Measurements from ENCODE around the gene NOMO2. TPM values are rescaled to one million over a fixed set of nuclear protein-coding genes. Genes with fewer than 3 reads are reported as not detected.
"Not testable (repeated sequence)": the region's sequence is repeated elsewhere in the genome, so short reads cannot be mapped to it uniquely, and the experiment has no call there.

Gene NOMO2
- total RNA-seq, 1 experiment from 2014 or later, result 110 TPM

DNA sequence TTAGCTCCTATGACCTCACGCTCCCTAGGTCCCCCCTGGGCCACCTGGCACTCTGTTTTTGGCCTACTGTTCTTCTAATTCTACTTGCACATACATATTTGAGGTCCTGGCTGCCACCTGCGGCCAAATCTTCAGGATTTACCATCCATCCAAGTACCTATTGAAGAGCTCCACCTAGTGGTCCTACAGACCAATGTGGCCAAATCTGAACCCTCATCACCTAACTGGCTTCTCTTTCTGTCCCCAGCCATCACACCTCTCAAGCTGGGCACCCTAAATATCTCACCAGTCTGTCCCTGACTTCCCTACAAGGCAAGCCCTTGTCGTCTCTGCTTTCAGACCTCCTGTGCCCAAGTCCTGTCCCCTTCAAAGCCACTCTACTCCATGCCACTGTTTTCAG is 24.9 kb downstream of the NOMO2 start:
- POLR2A ChIA-PET; H3K4me3 ChIP-seq (replicated peaks in 1 of 2; ENCODE audit: low read depth in 1 of 2, low read length in 2 of 2); H3K27ac ChIP-seq (ENCODE audit: low read depth, low read length); H3K27me3 ChIP-seq (ENCODE audit: insufficient read depth, low read length); H3K36me3 ChIP-seq (ENCODE audit: control insufficient read depth in 1 of 2, insufficient read depth in 2 of 2, low read length in 2 of 2); H4K20me1 ChIP-seq (ENCODE audit: insufficient read depth); DNase-seq (ENCODE audit: low read depth, low spot score); RAD21 ChIA-PET (ENCODE audit: low non-redundant PET in 1 of 2, low total read pairs in 2 of 2, uncharacterized antibody in 2 of 2, unreplicated experiment in 2 of 2); BruUV-seq (replicated peaks); H3K4me1 ChIP-seq (ENCODE audit: control insufficient read depth in 1 of 2, insufficient read depth in 2 of 2, low read length in 2 of 2); H3K9me3 ChIP-seq (ENCODE audit: control insufficient read depth in 1 of 2, insufficient read depth in 1 of 2, low read depth in 1 of 2, low read length in 2 of 2); intact Hi-C loops (cut with micrococcal nuclease); H3K9ac ChIP-seq (ENCODE audit: low read length); H3K79me2 ChIP-seq (ENCODE audit: insufficient read depth, low read length); CTCF ChIA-PET; H2AFZ ChIP-seq (ENCODE audit: low read depth, low read length, poor library complexity, severe bottlenecking); H3K4me2 ChIP-seq (ENCODE audit: low read length); H3K9me2 ChIP-seq (ENCODE audit: insufficient read depth): not testable (repeated sequence)
- TF ChIP-seq, protein P1, sequence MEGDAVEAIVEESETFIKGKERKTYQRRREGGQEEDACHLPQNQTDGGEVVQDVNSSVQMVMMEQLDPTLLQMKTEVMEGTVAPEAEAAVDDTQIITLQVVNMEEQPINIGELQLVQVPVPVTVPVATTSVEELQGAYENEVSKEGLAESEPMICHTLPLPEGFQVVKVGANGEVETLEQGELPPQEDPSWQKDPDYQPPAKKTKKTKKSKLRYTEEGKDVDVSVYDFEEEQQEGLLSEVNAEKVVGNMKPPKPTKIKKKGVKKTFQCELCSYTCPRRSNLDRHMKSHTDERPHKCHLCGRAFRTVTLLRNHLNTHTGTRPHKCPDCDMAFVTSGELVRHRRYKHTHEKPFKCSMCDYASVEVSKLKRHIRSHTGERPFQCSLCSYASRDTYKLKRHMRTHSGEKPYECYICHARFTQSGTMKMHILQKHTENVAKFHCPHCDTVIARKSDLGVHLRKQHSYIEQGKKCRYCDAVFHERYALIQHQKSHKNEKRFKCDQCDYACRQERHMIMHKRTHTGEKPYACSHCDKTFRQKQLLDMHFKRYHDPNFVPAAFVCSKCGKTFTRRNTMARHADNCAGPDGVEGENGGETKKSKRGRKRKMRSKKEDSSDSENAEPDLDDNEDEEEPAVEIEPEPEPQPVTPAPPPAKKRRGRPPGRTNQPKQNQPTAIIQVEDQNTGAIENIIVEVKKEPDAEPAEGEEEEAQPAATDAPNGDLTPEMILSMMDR (IDR thresholded peaks at IDR 0.05 in 2 of 3, conservative IDR thresholded peaks at IDR 0.05 in 1 of 3; ENCODE audit: borderline replicate concordance in 1 of 3, insufficient read depth in 1 of 3, low read depth in 2 of 3, low read length in 2 of 3), result 0 out of 6 replicates have a peak, but pooled peaks of 1 of the 3 experiments have one; percentile 14
- peak; percentile 80 for ATAC-seq

DNA sequence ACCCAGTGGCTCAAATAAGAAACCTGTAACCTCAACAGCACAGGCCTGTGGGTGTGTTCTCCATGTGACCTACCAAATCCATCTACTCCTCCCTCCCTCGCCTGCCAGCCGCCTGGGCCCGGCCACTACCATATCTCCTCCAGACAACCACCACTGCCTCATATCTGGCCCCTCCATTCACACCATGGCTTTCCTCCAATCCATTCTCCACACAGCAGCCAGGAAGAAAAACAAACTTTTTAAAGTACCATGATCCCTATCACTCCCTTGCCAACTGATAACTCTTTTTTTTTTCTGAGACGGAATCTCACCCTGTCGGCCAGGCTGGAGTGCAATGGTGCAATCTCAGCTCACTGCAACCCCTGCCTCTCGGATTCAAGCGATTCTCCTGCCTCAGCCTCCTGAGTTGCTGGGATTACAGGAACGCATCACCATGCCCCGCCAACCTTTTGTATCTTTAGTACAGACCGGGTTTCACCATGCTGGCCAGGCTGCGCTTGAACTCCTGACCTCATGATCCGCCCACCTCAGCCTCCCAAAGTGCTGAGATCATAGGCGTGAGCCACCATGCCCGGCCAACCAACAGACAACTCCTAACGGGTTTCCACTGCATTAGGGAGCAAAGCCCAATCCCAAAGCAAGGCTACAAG is 26.3 kb downstream of the NOMO2 start:
- H3K4me3 ChIP-seq (replicated peaks in 1 of 2; ENCODE audit: low read depth in 1 of 2, low read length in 2 of 2); H3K79me2 ChIP-seq (ENCODE audit: insufficient read depth, low read length); H3K4me1 ChIP-seq (ENCODE audit: control insufficient read depth in 1 of 2, insufficient read depth in 2 of 2, low read length in 2 of 2); BruUV-seq (replicated peaks); H3K9me2 ChIP-seq (ENCODE audit: insufficient read depth); POLR2A ChIA-PET; H2AFZ ChIP-seq (ENCODE audit: low read depth, low read length, poor library complexity, severe bottlenecking); H4K20me1 ChIP-seq (ENCODE audit: insufficient read depth); intact Hi-C loops (cut with micrococcal nuclease); CTCF ChIA-PET; H3K36me3 ChIP-seq (ENCODE audit: control insufficient read depth in 1 of 2, insufficient read depth in 2 of 2, low read length in 2 of 2); H3K4me2 ChIP-seq (ENCODE audit: low read length); ATAC-seq; H3K27ac ChIP-seq (ENCODE audit: low read depth, low read length); H3K9ac ChIP-seq (ENCODE audit: low read length); DNase-seq (ENCODE audit: low read depth, low spot score); H3K9me3 ChIP-seq (ENCODE audit: control insufficient read depth in 1 of 2, insufficient read depth in 1 of 2, low read depth in 1 of 2, low read length in 2 of 2); H3K27me3 ChIP-seq (ENCODE audit: insufficient read depth, low read length); RAD21 ChIA-PET (ENCODE audit: low non-redundant PET in 1 of 2, low total read pairs in 2 of 2, uncharacterized antibody in 2 of 2, unreplicated experiment in 2 of 2): not testable (repeated sequence)

DNA sequence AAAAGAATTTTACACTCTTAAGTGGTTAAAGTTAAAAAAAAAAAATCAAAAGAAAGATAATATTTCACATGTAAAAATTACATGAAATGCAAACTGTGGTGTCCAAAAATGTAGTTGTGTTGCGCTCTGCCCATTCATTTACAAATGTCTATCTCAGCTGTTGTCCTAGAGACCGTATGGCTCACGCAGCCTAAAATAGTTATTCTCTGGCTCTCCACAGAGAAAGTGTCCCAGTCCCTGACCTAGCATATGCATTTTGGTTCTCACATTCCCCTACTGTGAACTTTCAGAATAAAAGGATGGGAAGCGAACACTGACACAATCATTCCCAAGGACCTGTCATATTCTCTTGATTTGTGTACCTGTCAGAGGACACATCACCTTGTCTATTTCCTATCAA is 27.6 kb downstream of the NOMO2 start:
- H3K4me2 ChIP-seq (ENCODE audit: low read length); H3K27me3 ChIP-seq (ENCODE audit: insufficient read depth, low read length); CTCF ChIA-PET; ATAC-seq; H3K4me3 ChIP-seq (replicated peaks in 1 of 2; ENCODE audit: low read depth in 1 of 2, low read length in 2 of 2); H2AFZ ChIP-seq (ENCODE audit: low read depth, low read length, poor library complexity, severe bottlenecking); H3K36me3 ChIP-seq (ENCODE audit: control insufficient read depth in 1 of 2, insufficient read depth in 2 of 2, low read length in 2 of 2); DNase-seq (ENCODE audit: low read depth, low spot score); BruUV-seq (replicated peaks); intact Hi-C loops (cut with micrococcal nuclease); H3K27ac ChIP-seq (ENCODE audit: low read depth, low read length); POLR2A ChIA-PET; H3K79me2 ChIP-seq (ENCODE audit: insufficient read depth, low read length); H3K4me1 ChIP-seq (ENCODE audit: control insufficient read depth in 1 of 2, insufficient read depth in 2 of 2, low read length in 2 of 2); H3K9ac ChIP-seq (ENCODE audit: low read length); H3K9me2 ChIP-seq (ENCODE audit: insufficient read depth); H4K20me1 ChIP-seq (ENCODE audit: insufficient read depth); H3K9me3 ChIP-seq (ENCODE audit: control insufficient read depth in 1 of 2, insufficient read depth in 1 of 2, low read depth in 1 of 2, low read length in 2 of 2); RAD21 ChIA-PET (ENCODE audit: low non-redundant PET in 1 of 2, low total read pairs in 2 of 2, uncharacterized antibody in 2 of 2, unreplicated experiment in 2 of 2): not testable (repeated sequence)

DNA sequence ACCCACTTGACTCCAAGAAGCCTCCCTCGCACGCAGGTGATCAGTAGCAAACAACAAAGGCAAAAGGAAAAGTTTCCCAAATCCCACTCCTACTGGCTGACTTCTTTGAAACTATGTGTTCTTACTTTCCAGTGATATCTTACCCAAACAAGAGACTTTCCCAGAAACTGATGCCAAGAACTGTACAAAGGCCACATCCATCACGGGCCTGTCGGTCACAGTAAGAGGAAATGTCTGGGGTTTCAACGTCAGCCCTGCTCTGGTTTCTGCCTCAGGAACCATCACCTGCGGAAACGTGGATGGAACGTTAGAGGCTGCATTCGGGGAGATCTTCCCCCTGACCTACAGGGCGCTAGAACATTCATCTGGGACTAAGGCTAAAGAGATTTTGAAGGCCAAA is 30.6 kb downstream of the NOMO2 start:
- ATAC-seq; RAD21 ChIA-PET (ENCODE audit: low non-redundant PET in 1 of 2, low total read pairs in 2 of 2, uncharacterized antibody in 2 of 2, unreplicated experiment in 2 of 2); H3K4me3 ChIP-seq (replicated peaks in 1 of 2; ENCODE audit: low read depth in 1 of 2, low read length in 2 of 2); H3K36me3 ChIP-seq (ENCODE audit: control insufficient read depth in 1 of 2, insufficient read depth in 2 of 2, low read length in 2 of 2); H3K4me1 ChIP-seq (ENCODE audit: control insufficient read depth in 1 of 2, insufficient read depth in 2 of 2, low read length in 2 of 2); CTCF ChIA-PET; intact Hi-C loops (cut with micrococcal nuclease); POLR2A ChIA-PET; H3K27me3 ChIP-seq (ENCODE audit: insufficient read depth, low read length); H3K9me3 ChIP-seq (ENCODE audit: control insufficient read depth in 1 of 2, insufficient read depth in 1 of 2, low read depth in 1 of 2, low read length in 2 of 2); DNase-seq (ENCODE audit: low read depth, low spot score); H3K27ac ChIP-seq (ENCODE audit: low read depth, low read length); BruUV-seq (replicated peaks); H3K9ac ChIP-seq (ENCODE audit: low read length); H4K20me1 ChIP-seq (ENCODE audit: insufficient read depth); H3K4me2 ChIP-seq (ENCODE audit: low read length); H3K9me2 ChIP-seq (ENCODE audit: insufficient read depth); H3K79me2 ChIP-seq (ENCODE audit: insufficient read depth, low read length); H2AFZ ChIP-seq (ENCODE audit: low read depth, low read length, poor library complexity, severe bottlenecking): not testable (repeated sequence)

Data from HCT116 (cell line).